ENCODE measurements around the gene UBE2B.
"Not testable (repeated sequence)": the region's sequence is repeated elsewhere in the genome, so short reads cannot be mapped to it uniquely, and the experiment has no call there.

The UBE2B gene

GRCh38 chr5:134411546-134412266 lies 40.3 kb downstream of the UBE2B start, which contains the start of gene CDKN2AIPNL:
CDKN2AIPNL (minus strand) TSS chr5:134411881; CDS start chr5:134411854, 27 bp downstream.
- CTCF ChIA-PET, result interaction anchor here (0.7 to 3.6 kb wide), 20 partner anchors 14 to 228 kb away, joined by 3 to 14 read pairs (median 5); partner anchors contain the start of genes JADE2 and UBE2B
- Mint-ChIP-seq H3K27me3 (peaks cover 3% of the 10 kb centered on the region), H3K9me3 (no peaks in the 10 kb centered on the region), H3K36me3 (peaks cover 10% of the 10 kb centered on the region), H3K4me3 (peak within 1 kb of the TSS; percentile 95), H3K4me1 (peaks cover 34% of the 10 kb centered on the region), H3K27ac (peak within 1 kb of the TSS; percentile 82)
- DNase-seq, result peak; percentile 93

- Mint-ChIP-seq H3K36me3 (peaks cover 8% of the 10 kb centered on the region), H3K4me1 (peaks cover 34% of the 10 kb centered on the region), H3K27ac (no peak overlapping the region), H3K9me3 (no peaks in the 10 kb centered on the region), H3K4me3 (no peak overlapping the region), H3K27me3 (peaks cover 3% of the 10 kb centered on the region)
- no peak for DNase-seq
- CTCF ChIA-PET, result interaction anchor here (0.9 kb wide), 1 partner anchor 109 kb away, joined by 3 read pairs; no protein-coding TSS in a partner anchor
Observed at GRCh38 chr5:134413046-134413445, 41.7 kb downstream of the UBE2B start.

GRCh38 chr5:134417707-134418106 lies 46.3 kb downstream of the UBE2B start:
- Mint-ChIP-seq H3K36me3 (no peaks in the 10 kb centered on the region), H3K27ac (no peak overlapping the region), H3K4me1 (peaks cover 2% of the 10 kb centered on the region), H3K27me3 (peaks cover 10% of the 10 kb centered on the region), H3K9me3 (no peaks in the 10 kb centered on the region), H3K4me3 (no peak overlapping the region)
- DNase-seq, result no peak
- CTCF ChIA-PET, result interaction anchor here (1.0 to 2.0 kb wide), 3 partner anchors 19 to 169 kb away, joined by 3 to 10 read pairs (median 3); no protein-coding TSS in a partner anchor

- no peak for DNase-seq
- no peak overlapping the region for H3K27ac Mint-ChIP-seq
- peaks cover 15% of the 10 kb centered on the region for H3K27me3 Mint-ChIP-seq
- CTCF ChIA-PET, result interaction anchor here (0.6 kb wide), 1 partner anchor 17 kb away, joined by 3 read pairs; no protein-coding TSS in a partner anchor
- no peak overlapping the region for H3K4me3 Mint-ChIP-seq
- H3K9me3 Mint-ChIP-seq, result no peaks in the 10 kb centered on the region
- no peaks in the 10 kb centered on the region for H3K4me1 Mint-ChIP-seq
- H3K36me3 Mint-ChIP-seq, result no peaks in the 10 kb centered on the region
Observed at GRCh38 chr5:134418958-134419357, 47.6 kb downstream of the UBE2B start.

- Mint-ChIP-seq H3K4me3 (no peak overlapping the region), H3K27ac (no peak overlapping the region), H3K36me3 (no peaks in the 10 kb centered on the region), H3K9me3 (no peaks in the 10 kb centered on the region), H3K4me1 (no peaks in the 10 kb centered on the region), H3K27me3 (peaks cover 15% of the 10 kb centered on the region)
- DNase-seq, result no peak
- CTCF ChIA-PET, result no interaction called here
Observed at GRCh38 chr5:134420343-134420742, 49.0 kb downstream of the UBE2B start.

- H3K27ac Mint-ChIP-seq, DNase-seq, CTCF ChIA-PET, H3K4me3 Mint-ChIP-seq, H3K36me3 Mint-ChIP-seq, H3K4me1 Mint-ChIP-seq, H3K9me3 Mint-ChIP-seq: not testable (repeated sequence)
- peaks cover 12% of the 10 kb centered on the region for H3K27me3 Mint-ChIP-seq
Observed at GRCh38 chr5:134421038-134421437, 49.7 kb downstream of the UBE2B start.

GRCh38 chr5:134422791-134423365 lies 51.5 kb downstream of the UBE2B start:
- Mint-ChIP-seq H3K9me3 (no peaks in the 10 kb centered on the region), H3K4me3 (no peak overlapping the region), H3K36me3 (no peaks in the 10 kb centered on the region), H3K27me3 (peaks cover 16% of the 10 kb centered on the region), H3K4me1 (no peaks in the 10 kb centered on the region), H3K27ac (peak overlapping the region; percentile 52)
- no peak for DNase-seq
- CTCF ChIA-PET, result interaction anchor here (1.4 kb wide), 1 partner anchor 155 kb away, joined by 3 read pairs; no protein-coding TSS in a partner anchor

- Mint-ChIP-seq H3K9me3 (no peaks in the 10 kb centered on the region), H3K27me3 (peaks cover 13% of the 10 kb centered on the region), H3K4me1 (no peaks in the 10 kb centered on the region), H3K4me3 (no peak overlapping the region), H3K36me3 (no peaks in the 10 kb centered on the region), H3K27ac (no peak overlapping the region)
- CTCF ChIA-PET, result interaction anchor here (1.4 kb wide), 1 partner anchor 155 kb away, joined by 3 read pairs; no protein-coding TSS in a partner anchor
- DNase-seq, result no peak
Observed at GRCh38 chr5:134423376-134423775, 52.0 kb downstream of the UBE2B start.

- no peak for DNase-seq
- CTCF ChIA-PET, result no interaction called here
- Mint-ChIP-seq H3K4me1 (no peaks in the 10 kb centered on the region), H3K4me3 (no peak overlapping the region), H3K36me3 (no peaks in the 10 kb centered on the region), H3K27ac (no peak overlapping the region), H3K27me3 (peaks cover 31% of the 10 kb centered on the region), H3K9me3 (no peaks in the 10 kb centered on the region)
Observed at GRCh38 chr5:134426361-134426760, 55.0 kb downstream of the UBE2B start.

GRCh38 chr5:134427540-134428041 lies 56.2 kb downstream of the UBE2B start:
- no peak overlapping the region for H3K27ac Mint-ChIP-seq
- CTCF ChIA-PET, result interaction anchor here (1.0 to 1.4 kb wide), 3 partner anchors 16 to 160 kb away, joined by 3 to 5 read pairs (median 3); partner anchors contain the start of gene CDKN2AIPNL

GRCh38 chr5:134430001-134430569 lies 58.7 kb downstream of the UBE2B start:
- H3K27me3 Mint-ChIP-seq, result peaks cover 34% of the 10 kb centered on the region
- no peak for DNase-seq
- H3K4me1 Mint-ChIP-seq, result peaks cover 4% of the 10 kb centered on the region
- H3K36me3 Mint-ChIP-seq, result no peaks in the 10 kb centered on the region
- CTCF ChIA-PET, result no interaction called here
- H3K4me3 Mint-ChIP-seq, result no peak overlapping the region
- H3K9me3 Mint-ChIP-seq, result no peaks in the 10 kb centered on the region
- no peak overlapping the region for H3K27ac Mint-ChIP-seq

More at GRCh38 chr5:134427540-134428041, 56.2 kb downstream of the UBE2B start:
- Mint-ChIP-seq H3K36me3 (no peaks in the 10 kb centered on the region), H3K4me3 (no peak overlapping the region), H3K4me1 (no peaks in the 10 kb centered on the region), H3K27me3 (peaks cover 38% of the 10 kb centered on the region), H3K9me3 (no peaks in the 10 kb centered on the region)
- no peak for DNase-seq

- Mint-ChIP-seq H3K9me3 (no peaks in the 10 kb centered on the region), H3K4me1 (peaks cover 14% of the 10 kb centered on the region), H3K27me3 (peaks cover 30% of the 10 kb centered on the region), H3K27ac (no peak overlapping the region), H3K36me3 (no peaks in the 10 kb centered on the region), H3K4me3 (no peak overlapping the region)
- DNase-seq, result no peak
- CTCF ChIA-PET, result no interaction called here
Observed at GRCh38 chr5:134432174-134432573, 60.8 kb downstream of the UBE2B start.

- H3K36me3 Mint-ChIP-seq, result no peaks in the 10 kb centered on the region
- DNase-seq, result no peak
Observed at GRCh38 chr5:134432677-134433359, 61.4 kb downstream of the UBE2B start.

GRCh38 chr5:134435560-134435959 lies 64.2 kb downstream of the UBE2B start:
- H3K9me3 Mint-ChIP-seq, result no peaks in the 10 kb centered on the region

More at GRCh38 chr5:134432677-134433359, 61.4 kb downstream of the UBE2B start:
- H3K27ac Mint-ChIP-seq, result no peak overlapping the region
- H3K4me1 Mint-ChIP-seq, result peaks cover 19% of the 10 kb centered on the region
- peaks cover 30% of the 10 kb centered on the region for H3K27me3 Mint-ChIP-seq
- CTCF ChIA-PET, result no interaction called here
- no peaks in the 10 kb centered on the region for H3K9me3 Mint-ChIP-seq
- no peak overlapping the region for H3K4me3 Mint-ChIP-seq

More at GRCh38 chr5:134435560-134435959, 64.2 kb downstream of the UBE2B start:
- H3K27me3 Mint-ChIP-seq, result peaks cover 23% of the 10 kb centered on the region
- H3K36me3 Mint-ChIP-seq, result no peaks in the 10 kb centered on the region
- no peak for DNase-seq
- H3K27ac Mint-ChIP-seq, result no peak overlapping the region
- H3K4me3 Mint-ChIP-seq, result no peak overlapping the region
- CTCF ChIA-PET, result interaction anchor here (0.6 kb wide), 1 partner anchor 17 kb away, joined by 3 read pairs; no protein-coding TSS in a partner anchor
- H3K4me1 Mint-ChIP-seq, result peaks cover 19% of the 10 kb centered on the region
